ENCODE measurements around the gene ENTREP1. TPM values are rescaled to one million over a fixed set of nuclear protein-coding genes. Genes with fewer than 3 reads are reported as not detected.

The ENTREP1 gene
- total RNA-seq, 3 donors from 2014 or later: 0.11 TPM; not detected in 2

DNA sequence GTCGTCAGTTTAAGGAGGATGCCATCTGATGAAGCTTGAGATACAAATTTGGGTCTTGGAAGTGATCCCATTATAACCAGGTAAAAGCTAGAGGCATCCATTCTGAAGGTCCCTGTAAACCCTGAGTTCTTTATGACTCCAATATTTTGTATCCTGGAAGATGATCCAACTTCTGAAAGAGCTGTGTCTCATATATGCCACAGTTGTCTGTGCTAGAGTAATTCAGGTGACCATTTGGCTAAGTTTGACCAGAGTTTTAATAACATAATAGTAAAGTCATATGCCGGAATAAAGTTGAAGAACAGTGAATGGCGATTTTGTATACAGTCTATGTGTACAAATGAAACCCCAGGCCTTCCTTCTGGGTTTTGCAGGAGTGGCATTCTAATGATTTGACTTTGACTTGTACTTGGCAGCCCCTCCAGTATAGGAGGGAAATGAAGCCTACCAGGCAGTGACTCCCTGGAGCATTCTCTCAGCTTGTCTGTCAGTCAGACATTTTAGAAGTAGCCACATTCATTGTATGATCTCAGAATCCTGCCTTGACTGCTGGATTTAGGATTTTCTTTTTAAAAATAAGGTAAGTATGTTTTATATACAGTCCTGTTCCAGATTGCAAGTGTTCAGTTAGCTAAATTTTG lies 39.6 kb downstream of the ENTREP1 start:
- no peak overlapping the region for H3K4me3 Mint-ChIP-seq
- peaks cover 12% of the 10 kb centered on the region for H3K27me3 Mint-ChIP-seq (ENCODE audit: low read depth)
- H3K9me3 Mint-ChIP-seq: peaks cover 9% of the 10 kb centered on the region
- H3K4me1 Mint-ChIP-seq (ENCODE audit: low read depth): no peaks in the 10 kb centered on the region
- peaks cover 1% of the 10 kb centered on the region for H3K36me3 Mint-ChIP-seq (ENCODE audit: insufficient read depth)
- DNase-seq (no peak), ATAC-seq (no peak)

DNA sequence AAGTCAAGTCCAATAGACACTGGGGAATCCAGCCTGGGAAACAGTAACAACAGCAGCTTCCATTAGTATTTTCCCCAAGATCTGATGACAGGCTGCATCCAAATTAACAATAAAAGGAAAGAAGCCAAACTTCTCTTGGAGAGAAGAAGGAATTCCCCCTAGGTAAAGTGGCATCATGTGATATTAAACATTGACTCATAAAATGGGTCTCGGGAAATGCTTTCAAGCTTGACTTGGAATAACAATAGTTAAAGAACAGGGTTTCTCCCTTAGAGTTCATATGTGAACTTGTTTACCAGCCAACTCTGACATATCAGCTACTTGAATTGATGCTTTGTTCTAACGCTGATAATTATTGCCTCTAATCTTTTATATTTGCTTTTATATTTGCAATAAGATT lies 45.4 kb downstream of the ENTREP1 start:
- Mint-ChIP-seq H3K4me1 (ENCODE audit: low read depth) (no peaks in the 10 kb centered on the region), H3K9me3 (peaks cover 9% of the 10 kb centered on the region), H3K27me3 (ENCODE audit: low read depth) (peaks cover 24% of the 10 kb centered on the region), H3K4me3 (no peak overlapping the region), H3K36me3 (ENCODE audit: insufficient read depth) (peaks cover 1% of the 10 kb centered on the region)
- ATAC-seq (no peak), DNase-seq (no peak)

DNA sequence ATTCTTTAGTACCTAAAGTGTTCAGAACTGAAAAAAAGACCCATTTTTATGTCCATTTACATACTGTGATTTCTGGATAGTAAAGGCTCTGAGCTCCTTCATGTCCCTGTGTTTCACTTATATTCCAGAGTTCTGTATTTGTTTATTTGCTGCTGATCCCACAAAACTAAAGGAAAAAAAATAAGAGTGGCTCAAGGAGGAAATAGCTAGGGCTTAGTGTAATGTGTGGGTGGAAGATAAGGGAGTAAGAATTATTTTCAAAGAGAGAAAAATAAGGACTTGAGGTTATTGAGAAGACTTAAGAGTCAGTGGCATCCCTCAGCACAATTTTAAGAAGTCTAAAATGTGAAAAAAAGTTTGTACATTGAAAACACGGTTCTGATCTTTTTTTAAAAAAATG lies 46.0 kb downstream of the ENTREP1 start:
- Mint-ChIP-seq H3K27me3 (ENCODE audit: low read depth) (peaks cover 24% of the 10 kb centered on the region), H3K4me1 (ENCODE audit: low read depth) (no peaks in the 10 kb centered on the region), H3K4me3 (no peak overlapping the region), H3K36me3 (ENCODE audit: insufficient read depth) (peaks cover 1% of the 10 kb centered on the region), H3K9me3 (peaks cover 9% of the 10 kb centered on the region)
- no peak for DNase-seq
- no peak for ATAC-seq

GRCh38 chr9:69376651-69377050 lies 51.6 kb downstream of the ENTREP1 start:
- ATAC-seq: no peak
- no peaks in the 10 kb centered on the region for H3K4me1 Mint-ChIP-seq (ENCODE audit: low read depth)
- DNase-seq: no peak
- H3K4me3 Mint-ChIP-seq: no peak overlapping the region
- peaks cover 12% of the 10 kb centered on the region for H3K27me3 Mint-ChIP-seq (ENCODE audit: low read depth)
- no peaks in the 10 kb centered on the region for H3K9me3 Mint-ChIP-seq
- H3K36me3 Mint-ChIP-seq (ENCODE audit: insufficient read depth): no peaks in the 10 kb centered on the region

- no peak for DNase-seq
- Mint-ChIP-seq H3K4me1 (ENCODE audit: low read depth) (no peaks in the 10 kb centered on the region), H3K9me3 (no peaks in the 10 kb centered on the region), H3K27me3 (ENCODE audit: low read depth) (peaks cover 11% of the 10 kb centered on the region), H3K4me3 (no peak overlapping the region), H3K36me3 (ENCODE audit: insufficient read depth) (no peaks in the 10 kb centered on the region)
- no peak for ATAC-seq
Measured at GRCh38 chr9:69377291-69377690, 52.3 kb downstream of the ENTREP1 start.

DNA sequence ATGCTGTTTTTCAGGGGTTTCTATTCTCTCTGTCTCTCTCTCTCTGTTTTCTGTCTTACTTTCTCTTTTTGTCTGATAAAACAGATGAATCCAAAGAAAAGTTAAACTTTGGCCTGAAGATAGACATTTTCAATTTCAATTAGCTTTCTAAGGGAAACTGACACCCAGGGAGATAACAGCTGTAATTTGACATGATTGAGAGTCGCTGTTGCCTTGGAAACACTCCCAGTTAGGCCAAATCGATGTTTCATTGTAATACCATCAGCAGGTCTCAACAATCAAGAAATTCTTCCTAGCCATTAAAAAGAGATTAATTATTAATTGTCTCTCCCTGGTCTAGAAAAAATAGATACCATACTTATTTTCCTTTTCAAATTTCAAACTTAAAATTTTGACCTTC lies 53.0 kb downstream of the ENTREP1 start:
- Mint-ChIP-seq H3K4me3 (no peak overlapping the region), H3K27me3 (ENCODE audit: low read depth) (peaks cover 11% of the 10 kb centered on the region), H3K4me1 (ENCODE audit: low read depth) (no peaks in the 10 kb centered on the region), H3K36me3 (ENCODE audit: insufficient read depth) (no peaks in the 10 kb centered on the region), H3K9me3 (no peaks in the 10 kb centered on the region)
- ATAC-seq (no peak), DNase-seq (no peak)

GRCh38 chr9:69379270-69379982 lies 54.4 kb downstream of the ENTREP1 start:
- Mint-ChIP-seq H3K9me3 (no peaks in the 10 kb centered on the region), H3K27me3 (ENCODE audit: low read depth) (peaks cover 11% of the 10 kb centered on the region), H3K36me3 (ENCODE audit: insufficient read depth) (no peaks in the 10 kb centered on the region), H3K4me1 (ENCODE audit: low read depth) (no peaks in the 10 kb centered on the region), H3K4me3 (no peak overlapping the region)
- no peak for ATAC-seq
- no peak for DNase-seq

- H3K4me3 Mint-ChIP-seq: no peak overlapping the region
- no peaks in the 10 kb centered on the region for H3K4me1 Mint-ChIP-seq (ENCODE audit: low read depth)
- no peaks in the 10 kb centered on the region for H3K9me3 Mint-ChIP-seq
- DNase-seq: no peak
- peaks cover 3% of the 10 kb centered on the region for H3K27me3 Mint-ChIP-seq (ENCODE audit: low read depth)
- no peaks in the 10 kb centered on the region for H3K36me3 Mint-ChIP-seq (ENCODE audit: insufficient read depth)
- no peak for ATAC-seq
Measured at GRCh38 chr9:69380301-69380700, 55.3 kb downstream of the ENTREP1 start.

DNA sequence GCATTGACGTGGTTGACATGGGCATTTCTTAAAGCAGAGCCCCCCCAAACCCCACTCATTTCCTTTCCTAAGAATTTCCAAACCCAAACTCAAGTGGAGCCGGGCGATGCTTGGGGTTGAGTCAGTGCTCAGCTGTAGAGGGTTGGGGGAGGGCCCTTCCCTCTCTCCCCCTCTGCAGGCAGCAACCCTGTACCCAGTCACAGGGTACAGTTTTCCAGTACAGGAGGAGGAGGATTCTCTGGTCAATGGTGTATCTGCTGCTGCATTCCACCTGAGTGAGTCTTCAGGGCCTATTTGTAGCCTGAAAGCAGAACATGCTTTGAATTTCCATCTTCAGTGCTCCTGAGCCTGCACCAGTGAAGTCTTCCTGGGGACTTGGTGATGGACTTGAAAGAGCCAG lies 55.8 kb downstream of the ENTREP1 start:
- Mint-ChIP-seq H3K9me3 (no peaks in the 10 kb centered on the region), H3K4me1 (ENCODE audit: low read depth) (no peaks in the 10 kb centered on the region), H3K36me3 (ENCODE audit: insufficient read depth) (no peaks in the 10 kb centered on the region), H3K4me3 (no peak overlapping the region), H3K27me3 (ENCODE audit: low read depth) (peaks cover 3% of the 10 kb centered on the region)
- ATAC-seq (no peak), DNase-seq (no peak)

- H3K4me1 Mint-ChIP-seq (ENCODE audit: low read depth): no peaks in the 10 kb centered on the region
- no peak overlapping the region for H3K4me3 Mint-ChIP-seq
- H3K27me3 Mint-ChIP-seq (ENCODE audit: low read depth): no peaks in the 10 kb centered on the region
- DNase-seq (no peak), ATAC-seq (no peak)
- H3K9me3 Mint-ChIP-seq: no peaks in the 10 kb centered on the region
- no peaks in the 10 kb centered on the region for H3K36me3 Mint-ChIP-seq (ENCODE audit: insufficient read depth)
Measured at GRCh38 chr9:69382135-69382534, 57.1 kb downstream of the ENTREP1 start.

DNA sequence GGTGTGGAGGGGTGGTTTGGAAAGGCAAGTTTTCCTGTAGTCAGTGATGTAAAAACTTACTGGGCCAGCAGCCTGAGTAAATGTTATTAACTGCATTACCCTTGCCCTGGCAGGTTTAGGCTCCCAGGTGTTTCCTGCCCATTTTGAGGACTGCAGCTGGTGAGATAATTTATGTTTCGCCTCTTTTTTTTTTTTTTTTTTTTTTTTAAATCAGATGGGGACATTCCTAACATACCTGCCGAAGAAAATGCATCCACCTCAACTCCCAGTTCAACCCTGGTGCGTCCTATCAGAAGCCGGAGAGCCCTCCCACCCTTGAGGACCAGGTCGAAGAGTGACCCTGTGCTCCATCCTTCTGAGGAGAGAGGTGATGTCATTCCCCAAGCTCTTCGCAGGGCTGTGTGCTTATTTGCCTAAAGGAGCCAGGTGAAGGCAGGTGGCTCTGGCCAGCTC lies 60.6 kb downstream of the ENTREP1 start:
- no peaks in the 10 kb centered on the region for H3K4me1 Mint-ChIP-seq (ENCODE audit: low read depth)
- ATAC-seq (no peak), DNase-seq (no peak)
- no peaks in the 10 kb centered on the region for H3K36me3 Mint-ChIP-seq (ENCODE audit: insufficient read depth)
- H3K9me3 Mint-ChIP-seq: no peaks in the 10 kb centered on the region
- no peak overlapping the region for H3K4me3 Mint-ChIP-seq
- peaks cover 4% of the 10 kb centered on the region for H3K27me3 Mint-ChIP-seq (ENCODE audit: low read depth)

DNA sequence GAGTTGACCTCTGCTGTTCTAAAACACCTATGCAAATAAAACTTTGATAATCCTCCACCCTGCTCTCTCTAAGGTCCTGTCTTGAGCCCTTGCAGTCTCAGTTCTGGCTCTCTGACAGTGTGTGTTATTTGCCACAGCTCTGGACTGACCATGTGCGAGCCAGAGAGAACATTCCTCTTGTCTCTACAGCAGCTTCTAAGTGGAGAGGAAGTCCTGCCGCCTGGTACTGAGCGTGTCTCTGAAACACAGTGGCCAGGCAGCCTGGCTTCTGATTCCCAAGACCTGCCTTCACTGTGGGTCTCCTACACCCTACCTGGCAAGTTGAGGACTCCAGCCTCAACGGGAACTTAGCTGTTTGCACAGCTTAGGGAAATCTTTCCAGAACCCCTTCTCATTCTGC lies 61.6 kb downstream of the ENTREP1 start:
- H3K4me3 Mint-ChIP-seq: no peak overlapping the region
- H3K4me1 Mint-ChIP-seq (ENCODE audit: low read depth): no peaks in the 10 kb centered on the region
- no peaks in the 10 kb centered on the region for H3K36me3 Mint-ChIP-seq (ENCODE audit: insufficient read depth)
- H3K9me3 Mint-ChIP-seq: no peaks in the 10 kb centered on the region
- DNase-seq: no peak
- H3K27me3 Mint-ChIP-seq (ENCODE audit: low read depth): peaks cover 4% of the 10 kb centered on the region
- no peak for ATAC-seq

GRCh38 chr9:69388596-69388995 lies 63.6 kb downstream of the ENTREP1 start:
- no peak for DNase-seq
- H3K4me1 Mint-ChIP-seq (ENCODE audit: low read depth): no peaks in the 10 kb centered on the region
- no peaks in the 10 kb centered on the region for H3K36me3 Mint-ChIP-seq (ENCODE audit: insufficient read depth)
- ATAC-seq: no peak
- H3K9me3 Mint-ChIP-seq: no peaks in the 10 kb centered on the region
- peaks cover 9% of the 10 kb centered on the region for H3K27me3 Mint-ChIP-seq (ENCODE audit: low read depth)
- H3K4me3 Mint-ChIP-seq: no peak overlapping the region

GRCh38 chr9:69389437-69389995 lies 64.5 kb downstream of the ENTREP1 start:
- ATAC-seq: no peak
- no peak for DNase-seq
- H3K9me3 Mint-ChIP-seq: no peaks in the 10 kb centered on the region
- no peaks in the 10 kb centered on the region for H3K4me1 Mint-ChIP-seq (ENCODE audit: low read depth)
- H3K36me3 Mint-ChIP-seq (ENCODE audit: insufficient read depth): no peaks in the 10 kb centered on the region
- H3K27me3 Mint-ChIP-seq (ENCODE audit: low read depth): peaks cover 9% of the 10 kb centered on the region
- no peak overlapping the region for H3K4me3 Mint-ChIP-seq

GRCh38 chr9:69391487-69391886 lies 66.5 kb downstream of the ENTREP1 start:
- Mint-ChIP-seq H3K27me3 (ENCODE audit: low read depth) (peaks cover 9% of the 10 kb centered on the region), H3K4me1 (ENCODE audit: low read depth) (no peaks in the 10 kb centered on the region), H3K9me3 (no peaks in the 10 kb centered on the region), H3K36me3 (ENCODE audit: insufficient read depth) (no peaks in the 10 kb centered on the region), H3K4me3 (no peak overlapping the region)
- DNase-seq (no peak), ATAC-seq (no peak)
